HG03095 (cell line): ENCODE data around the gene LAYN.

Source experiments
- ATAC-seq: cut with Tn5 transposase; IDR thresholded peaks from one replicate; pipeline ENCODE4 v1.9.1; 2021; ENCODE audit warnings: moderate library complexity; ENCODE audit not compliant: unreplicated experiment

LAYN gene

DNA sequence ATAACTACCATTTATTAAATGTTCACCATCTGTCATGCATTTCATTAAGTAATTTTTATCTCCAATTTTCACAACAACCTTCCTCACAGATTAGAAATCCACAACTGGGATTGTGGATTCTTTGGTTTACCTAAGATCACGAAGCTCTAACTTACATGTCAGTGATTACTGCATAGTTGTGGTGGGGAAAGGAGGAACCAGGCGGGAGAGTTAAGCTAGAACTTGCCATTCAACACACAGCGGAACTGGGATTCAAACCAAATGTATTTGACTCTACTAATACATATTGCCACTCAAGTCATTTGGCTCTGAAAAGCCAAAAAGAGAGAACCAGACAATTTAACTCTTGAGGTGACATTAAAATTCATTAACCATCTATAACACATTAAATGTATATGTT lies 10.4 kb upstream of the LAYN start:
- no peak for ATAC-seq

DNA sequence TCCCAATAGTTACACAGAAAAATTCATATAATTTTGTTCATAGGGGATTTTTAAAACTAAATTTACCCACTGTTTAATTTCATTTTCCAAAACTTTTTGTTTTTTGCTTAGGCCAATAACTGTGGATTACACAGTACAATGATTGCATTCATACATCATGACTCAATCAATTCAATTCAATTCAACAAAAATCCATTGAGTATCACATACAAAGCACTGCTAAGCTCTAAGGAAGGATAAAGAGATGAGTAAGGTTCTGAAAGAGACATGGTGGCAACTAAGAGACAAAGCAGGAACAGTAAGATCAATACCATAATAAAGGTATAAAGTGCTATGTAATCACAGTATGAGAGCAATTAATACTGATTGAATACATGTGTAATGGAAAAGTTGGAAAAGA lies 9.4 kb upstream of the LAYN start:
- no peak for ATAC-seq

DNA sequence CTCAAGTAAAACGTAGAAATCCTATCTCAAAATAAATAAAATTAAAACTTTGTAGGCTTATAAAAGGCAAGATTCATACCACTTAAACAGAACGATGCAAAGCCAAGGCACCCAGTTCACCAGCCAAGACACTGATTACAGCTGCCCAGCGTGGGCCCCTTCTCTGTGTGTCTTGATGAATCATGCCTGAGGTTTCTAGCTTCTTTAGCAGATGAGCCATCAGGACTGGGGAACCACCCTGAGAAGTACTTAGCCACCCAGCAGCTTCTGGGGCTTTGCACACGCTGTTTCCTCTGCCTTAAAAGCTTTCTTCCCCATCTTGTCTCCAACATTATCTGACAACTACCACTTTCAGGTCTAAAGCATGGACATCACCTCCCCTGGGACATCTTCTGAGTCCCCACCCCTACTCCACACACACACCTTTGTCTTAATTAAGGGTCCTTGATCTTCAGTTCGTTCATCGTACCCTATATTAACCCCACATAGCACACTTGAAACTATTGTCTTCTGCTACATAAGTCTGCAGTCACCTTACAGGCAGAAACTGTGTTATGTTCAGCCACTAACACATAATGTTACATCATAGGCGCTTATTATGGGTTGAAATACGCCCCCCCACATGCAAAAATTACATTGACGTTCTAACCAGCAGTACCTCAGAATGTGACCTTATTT lies 8.7 kb upstream of the LAYN start:
- peak; percentile 89 for ATAC-seq

DNA sequence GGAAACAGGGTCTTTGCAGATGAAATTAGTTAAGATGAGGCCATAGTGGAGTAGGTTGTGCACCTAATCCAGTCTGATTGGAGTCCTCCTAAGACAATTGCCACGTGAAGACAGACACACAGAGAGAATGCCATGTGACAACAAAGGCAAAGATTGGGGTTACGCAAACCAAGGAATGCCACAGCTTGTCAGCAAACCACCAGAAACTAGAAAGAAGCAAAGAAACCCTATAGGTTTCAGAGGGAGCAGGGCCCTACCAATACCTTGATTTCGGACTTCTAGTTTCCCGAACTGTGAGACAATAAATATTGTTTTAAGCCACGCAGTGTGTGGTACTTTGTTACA lies 8.2 kb upstream of the LAYN start:
- no peak for ATAC-seq

DNA sequence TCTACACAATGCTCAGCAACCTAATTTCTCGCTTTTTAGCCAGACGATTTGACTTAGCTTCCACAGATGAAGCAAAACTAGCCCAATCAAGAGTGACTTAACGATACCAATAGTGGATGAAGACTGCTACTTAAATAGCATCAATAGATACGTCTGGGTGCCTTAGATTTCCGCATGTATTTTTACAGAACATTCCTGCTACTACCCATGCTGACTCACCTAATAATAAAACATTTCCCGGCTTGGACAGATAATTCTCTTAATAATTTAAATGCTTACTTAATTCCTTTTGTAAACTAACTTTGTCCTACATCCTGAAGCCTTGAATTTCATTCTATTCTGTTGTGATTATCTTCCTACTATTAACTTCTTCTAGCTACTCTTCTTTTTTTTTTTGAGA lies 5.2 kb upstream of the LAYN start:
- no peak for ATAC-seq

DNA sequence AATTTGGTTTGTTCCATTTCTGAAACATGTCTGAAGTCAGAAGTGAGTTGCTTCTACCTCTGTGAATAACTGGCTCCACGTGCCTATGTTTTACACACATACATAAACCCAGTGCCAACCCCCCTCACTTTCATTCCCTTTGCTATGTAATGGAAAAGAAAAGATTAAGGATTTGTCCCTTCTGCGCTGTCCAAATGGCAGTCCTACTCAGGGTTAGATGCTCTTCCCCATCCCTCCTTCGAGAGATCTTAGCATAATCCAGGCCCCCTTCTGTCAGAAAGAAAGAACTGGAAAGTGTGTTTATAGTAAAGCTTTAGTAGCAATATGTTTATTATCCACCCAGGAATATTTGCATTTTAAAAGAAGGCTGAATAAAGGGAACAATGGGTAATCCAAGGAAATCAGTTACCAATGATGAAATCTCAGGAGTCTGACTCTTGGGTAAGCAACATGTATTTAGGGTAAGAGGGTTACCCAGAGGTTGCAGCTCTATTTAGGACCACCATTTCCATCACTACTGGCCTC lies 3.1 kb upstream of the LAYN start:
- no peak for ATAC-seq

DNA sequence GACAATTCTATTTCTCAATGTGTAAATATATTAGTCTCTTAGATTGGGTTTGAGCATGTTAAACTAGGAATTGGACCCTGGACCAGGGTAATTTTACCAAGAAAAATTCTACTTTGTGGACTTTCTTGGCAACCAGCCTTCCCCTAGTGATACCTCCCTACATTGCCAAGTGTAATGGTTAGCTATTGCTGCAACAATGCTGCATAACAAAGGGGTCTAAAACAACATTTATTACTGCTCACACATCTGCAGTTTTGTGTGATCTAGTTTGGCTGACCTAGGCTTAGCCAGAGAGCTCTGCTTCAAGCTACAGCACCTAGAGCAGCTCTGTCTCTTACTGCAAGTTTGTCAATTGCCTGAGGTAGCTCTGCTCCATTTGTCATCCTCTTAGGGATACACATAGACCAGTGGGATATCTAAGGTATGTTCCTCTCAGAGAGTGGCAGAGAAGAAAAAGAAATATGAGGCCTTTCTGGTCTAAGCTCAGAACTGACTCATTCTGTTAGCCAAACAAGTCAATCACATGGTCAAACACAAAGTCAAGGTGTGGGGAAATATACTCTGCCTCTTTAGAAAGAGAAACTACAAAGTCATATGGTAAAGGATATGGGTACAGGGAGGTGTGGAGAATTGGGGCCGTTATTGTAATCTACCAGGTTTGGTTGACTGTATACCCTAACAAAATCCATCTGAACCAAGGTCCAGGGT lies 2.0 kb upstream of the LAYN start:
- no peak for ATAC-seq

DNA sequence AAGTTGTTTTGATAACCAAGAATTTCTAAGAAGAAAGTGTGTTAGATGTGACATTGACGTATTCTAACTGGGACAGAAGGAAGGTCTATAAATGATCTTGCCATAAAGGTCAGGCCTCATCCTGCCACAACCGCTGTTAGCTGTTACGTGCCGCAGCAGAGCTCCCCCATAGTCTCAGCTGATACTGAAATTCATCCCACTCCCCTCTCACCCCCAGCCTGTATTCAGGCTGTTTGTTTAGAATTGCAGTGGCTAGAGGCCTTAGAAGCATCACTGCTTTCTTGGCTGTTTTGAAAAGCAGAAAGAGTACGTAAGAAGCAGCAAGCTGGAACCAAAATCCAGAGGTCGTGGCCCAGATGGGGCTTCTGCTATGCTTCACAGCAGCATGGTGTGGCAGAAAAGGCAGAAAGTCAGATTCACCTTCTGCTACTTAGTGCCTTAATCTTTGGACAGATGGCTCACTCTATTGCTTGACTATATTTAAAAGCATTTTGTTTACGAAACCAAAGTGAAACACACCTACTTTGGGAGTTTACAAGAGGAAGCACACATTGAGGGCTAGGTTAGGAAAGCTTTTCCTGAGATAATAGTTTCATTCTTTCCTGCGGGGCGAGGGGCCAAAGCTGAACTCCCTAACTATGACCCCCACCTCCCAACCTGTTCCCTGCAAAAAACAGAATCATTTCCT lies 950 bp upstream of the LAYN start:
- no peak for ATAC-seq

DNA sequence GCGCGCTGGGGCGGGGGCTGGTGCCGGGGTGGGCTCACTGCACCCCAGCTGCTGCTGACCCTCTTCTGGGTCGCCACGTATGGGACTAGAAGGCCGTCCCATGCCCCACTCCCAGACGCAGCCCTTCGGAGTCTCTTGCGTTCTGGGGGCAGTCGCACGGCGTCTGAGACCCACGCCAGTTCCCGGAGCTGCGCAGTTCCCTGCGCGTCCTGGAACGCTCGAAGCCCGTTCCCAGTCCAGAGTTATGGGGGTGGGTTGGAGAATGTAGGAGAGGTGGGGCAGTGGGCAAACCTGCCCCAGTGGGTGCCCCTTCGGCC lies 375 bp downstream of the LAYN start:
- ATAC-seq: no peak

DNA sequence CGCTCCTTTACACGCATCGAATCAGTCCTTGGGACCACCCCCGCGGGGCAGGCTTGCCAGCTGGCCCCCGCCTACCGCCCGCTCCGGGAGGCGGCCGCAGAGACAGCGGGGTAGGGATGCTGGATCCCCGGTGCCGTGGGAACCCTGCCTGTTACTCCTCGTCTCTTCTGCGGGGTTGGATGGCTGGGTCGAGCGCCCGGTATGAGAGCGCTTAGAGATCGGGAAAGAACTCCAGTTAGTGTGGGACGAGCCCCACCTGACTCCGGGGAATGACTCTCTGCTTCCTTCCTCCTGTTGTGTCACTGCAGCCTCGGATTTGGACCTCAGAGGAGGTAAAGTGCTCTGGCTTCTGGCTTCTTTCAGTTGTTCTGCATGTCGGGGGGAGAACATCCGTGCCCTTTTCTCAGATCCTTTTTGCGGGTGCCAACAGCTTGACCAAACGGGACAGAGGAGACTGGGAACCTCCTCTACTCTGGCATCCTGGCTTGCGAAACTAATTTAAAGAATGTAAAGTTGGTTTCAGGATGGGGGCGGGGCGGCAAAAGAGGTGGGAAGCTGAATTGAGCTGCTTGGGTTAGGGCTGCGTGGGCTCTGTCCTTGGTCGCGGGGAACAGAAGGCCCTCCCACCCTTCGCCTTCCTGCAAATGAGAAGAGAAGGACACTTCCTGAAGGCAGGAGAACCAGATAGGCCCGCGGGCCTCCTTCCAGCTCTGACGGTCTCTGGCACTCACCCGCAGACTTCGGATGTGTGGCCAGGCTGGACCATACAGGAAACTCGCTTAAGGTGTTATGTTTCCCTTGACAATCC lies 938 bp downstream of the LAYN start:
- no peak for ATAC-seq

DNA sequence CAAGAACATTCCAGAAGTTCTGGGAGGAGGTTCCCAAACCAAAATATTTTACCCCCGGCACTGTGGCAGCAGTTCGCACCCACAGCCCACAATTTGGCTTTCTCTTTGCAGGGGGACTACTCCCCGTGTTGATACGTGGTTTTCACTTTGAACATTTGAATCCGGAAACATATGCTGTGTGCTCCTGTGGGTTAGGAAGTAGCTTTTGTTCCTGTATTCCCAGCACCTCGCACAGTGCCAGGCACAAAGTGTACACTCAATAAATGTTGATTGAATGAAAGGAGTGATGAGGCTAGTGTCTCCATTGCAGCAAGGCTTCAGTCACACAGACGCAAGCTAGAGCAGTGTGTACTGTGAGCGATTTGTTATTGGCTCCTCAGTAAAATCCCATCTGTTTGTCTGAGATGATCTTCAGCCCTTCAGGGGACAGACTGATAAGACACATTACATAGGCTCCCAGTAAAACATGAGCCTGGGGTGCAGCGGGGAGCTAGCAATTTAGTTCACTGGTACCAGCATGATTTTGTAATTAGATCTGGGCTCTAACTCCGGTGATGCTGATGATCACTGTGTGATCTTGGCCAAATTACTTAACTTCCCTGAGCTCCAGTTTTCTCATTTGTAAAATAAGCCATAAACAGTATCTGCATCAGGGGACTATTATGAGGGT lies 2.2 kb downstream of the LAYN start:
- no peak for ATAC-seq

DNA sequence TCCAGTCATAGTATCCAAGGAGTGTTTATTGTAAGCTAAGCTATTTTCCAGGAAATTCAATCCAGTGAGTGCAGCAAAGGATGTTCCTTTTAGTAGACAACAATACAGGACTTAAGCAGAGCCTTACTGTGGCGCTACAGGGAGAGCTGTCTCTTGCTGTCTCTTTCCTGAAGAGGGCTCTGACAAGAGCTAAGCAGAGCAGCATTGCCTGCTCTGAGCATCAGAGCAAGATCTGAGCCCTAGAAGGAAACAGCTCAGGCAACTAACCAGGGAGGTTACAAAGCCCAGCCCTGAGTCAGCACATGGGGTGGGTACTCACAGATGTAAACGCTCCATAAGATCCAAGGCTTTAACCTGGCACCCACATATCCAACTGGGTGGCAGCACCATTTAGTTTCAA lies 8.0 kb downstream of the LAYN start:
- ATAC-seq: no peak

DNA sequence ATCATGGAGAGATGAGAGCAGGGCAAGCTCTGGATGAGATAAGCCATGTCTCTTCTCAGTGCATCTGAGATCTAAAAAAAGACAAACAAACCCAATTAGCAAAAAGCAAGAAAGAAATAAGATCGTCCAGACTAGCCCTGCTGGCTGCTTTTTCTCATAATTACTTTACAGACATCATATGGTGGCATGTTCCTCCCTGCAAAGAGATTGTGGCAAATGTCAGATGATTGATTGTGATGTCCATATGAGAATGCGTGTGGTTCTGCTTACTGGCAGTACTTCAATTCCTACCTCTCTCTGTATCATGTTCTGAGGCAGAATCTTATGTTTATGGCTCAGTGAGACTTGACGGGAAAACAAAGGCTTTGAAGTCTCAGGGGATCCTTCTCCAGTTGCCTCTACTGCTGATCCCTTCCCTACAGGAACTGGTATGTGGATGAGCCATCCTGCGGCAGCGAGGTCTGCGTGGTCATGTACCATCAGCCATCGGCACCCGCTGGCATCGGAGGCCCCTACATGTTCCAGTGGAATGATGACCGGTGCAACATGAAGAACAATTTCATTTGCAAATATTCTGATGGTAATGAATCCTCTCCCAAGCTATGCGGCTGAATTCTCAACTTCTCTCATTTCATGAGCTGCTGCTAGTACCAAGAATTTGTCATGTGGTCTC lies 8.8 kb downstream of the LAYN start:
- ATAC-seq: no peak

DNA sequence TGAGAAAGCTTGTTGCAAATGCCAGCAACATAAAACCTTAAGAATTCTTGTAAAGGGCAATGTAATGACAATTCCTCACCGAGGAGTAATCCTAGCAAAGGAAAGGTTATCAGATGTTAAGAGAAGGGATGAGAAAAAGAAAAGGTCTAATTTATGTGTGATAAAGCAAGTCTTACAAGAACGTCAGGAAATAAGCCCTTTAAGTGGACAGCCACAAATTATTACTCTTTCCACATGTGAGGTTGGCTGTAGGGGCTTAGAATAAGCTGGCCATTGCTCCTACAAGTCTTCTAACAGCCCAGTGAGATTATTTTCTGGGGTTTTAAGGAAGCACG lies 9.3 kb downstream of the LAYN start:
- no peak for ATAC-seq

DNA sequence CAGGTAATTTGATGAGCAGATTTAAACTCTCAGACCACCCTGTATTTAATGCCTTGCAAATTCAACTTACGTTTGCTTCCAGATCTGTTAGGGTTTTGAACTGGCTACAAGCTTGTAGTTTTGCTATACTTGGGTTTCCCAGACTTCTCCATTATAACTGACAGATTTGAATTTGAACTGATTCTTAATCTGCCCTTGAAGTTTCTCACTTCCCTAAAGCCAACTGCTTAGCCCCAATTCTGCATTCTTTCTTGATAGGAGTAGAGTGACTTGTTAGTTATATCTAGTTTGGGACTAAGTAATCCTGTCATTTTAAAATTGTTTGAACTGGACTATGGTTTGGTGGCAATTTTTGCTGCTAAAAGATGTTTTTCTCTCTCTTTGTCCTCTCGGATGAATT lies 9.7 kb downstream of the LAYN start:
- ATAC-seq: no peak

DNA sequence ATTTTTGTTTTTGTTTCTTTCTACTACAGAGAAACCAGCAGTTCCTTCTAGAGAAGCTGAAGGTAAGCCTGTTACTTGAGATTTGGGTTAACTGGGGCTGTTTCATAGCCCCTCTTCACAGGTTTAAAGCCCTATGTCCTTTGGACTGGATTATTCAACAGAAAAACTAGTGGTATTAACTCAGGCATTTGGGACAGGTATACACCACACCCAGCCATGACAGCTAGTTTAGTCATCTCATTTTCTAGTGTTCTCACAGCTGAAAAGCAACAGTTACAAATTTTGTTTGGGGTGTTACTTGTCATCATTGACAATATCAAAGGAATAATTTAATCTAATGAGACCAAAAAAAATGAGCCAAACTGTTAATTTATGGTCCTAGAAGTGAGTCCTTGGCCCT lies 14.0 kb downstream of the LAYN start:
- ATAC-seq: no peak

DNA sequence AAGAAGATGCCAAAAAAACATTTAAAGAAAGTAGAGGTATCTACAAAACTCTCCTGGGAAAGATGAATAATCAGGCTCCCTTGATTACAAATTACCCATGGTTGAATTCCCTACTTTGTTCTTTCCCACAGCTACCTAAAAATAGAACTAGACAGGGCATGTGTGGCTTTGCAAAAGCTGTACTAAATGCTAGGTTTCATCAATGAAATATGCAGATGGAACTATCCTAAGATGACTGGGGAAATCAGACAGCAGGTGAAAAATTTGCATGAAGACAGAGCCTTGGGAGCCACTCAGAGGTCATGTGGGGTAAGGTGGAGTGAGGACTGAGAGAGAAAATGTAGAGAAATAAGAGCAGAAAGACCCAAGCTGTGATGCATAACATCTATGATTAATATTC lies 14.7 kb downstream of the LAYN start:
- no peak for ATAC-seq

DNA sequence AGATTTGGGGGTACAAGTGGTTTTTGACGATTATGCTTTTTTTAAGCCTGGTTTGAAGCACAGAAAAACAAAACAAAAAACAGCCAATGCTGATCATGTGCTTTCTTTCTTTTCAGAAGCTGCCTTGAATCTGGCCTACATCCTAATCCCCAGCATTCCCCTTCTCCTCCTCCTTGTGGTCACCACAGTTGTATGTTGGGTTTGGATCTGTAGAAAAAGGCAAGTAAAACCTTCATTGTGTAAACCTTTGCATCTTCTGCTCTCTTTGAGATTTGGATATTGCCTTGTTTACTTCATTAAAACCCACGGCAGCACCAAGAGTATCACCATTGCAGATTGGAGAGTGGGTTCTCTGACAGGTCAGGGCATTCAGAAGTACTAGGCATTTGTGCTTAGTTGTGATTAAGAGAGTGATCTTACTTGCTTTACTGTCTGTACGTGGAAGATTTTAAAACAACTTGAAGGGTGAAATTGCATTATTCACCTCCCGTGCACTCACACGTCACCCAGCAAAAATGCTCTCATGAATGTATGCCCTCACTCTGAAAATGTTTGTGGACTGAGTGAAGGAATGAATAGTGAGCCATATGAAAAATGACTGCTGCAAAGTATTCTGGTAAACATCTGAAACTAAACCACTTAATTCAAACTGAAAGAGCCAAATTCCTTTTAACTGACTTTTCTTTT lies 17.0 kb downstream of the LAYN start:
- no peak for ATAC-seq

DNA sequence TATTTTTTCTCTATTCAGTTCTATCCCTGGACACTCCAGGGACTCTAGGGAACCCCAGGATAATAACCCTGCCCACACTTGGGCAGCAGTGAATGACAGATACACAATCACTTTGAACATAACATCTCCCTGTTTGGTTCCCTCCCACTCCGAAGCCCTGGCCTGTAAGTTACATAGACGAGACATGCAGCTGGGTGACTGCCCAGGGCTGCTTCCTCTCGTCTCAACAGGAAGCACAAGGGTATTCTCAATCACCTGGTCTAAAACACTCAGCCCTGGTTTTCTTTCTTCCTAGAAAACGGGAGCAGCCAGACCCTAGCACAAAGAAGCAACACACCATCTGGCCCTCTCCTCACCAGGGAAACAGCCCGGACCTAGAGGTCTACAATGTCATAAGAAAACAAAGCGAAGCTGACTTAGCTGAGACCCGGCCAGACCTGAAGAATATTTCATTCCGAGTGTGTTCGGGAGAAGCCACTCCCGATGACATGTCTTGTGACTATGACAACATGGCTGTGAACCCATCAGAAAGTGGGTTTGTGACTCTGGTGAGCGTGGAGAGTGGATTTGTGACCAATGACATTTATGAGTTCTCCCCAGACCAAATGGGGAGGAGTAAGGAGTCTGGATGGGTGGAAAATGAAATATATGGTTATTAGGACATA lies 19.4 kb downstream of the LAYN start:
- no peak for ATAC-seq

DNA sequence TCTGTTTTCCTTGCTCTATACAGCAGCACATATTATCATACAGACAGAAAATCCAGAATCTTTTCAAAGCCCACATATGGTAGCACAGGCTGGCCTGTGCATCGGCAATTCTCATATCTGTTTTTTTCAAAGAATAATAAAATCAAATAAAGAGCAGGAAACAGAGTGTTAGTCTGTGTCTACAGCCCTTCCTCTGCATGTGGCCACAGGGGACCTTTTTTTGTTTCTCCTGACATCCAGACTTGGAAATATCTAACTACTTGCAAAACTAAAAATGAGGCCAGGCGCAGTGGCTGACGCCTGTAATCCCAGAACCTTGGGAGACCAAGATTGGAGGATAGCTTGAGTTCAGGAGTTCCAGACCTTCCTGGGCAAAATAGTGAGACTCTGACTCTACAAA lies 20.3 kb downstream of the LAYN start:
- no peak for ATAC-seq
